Measurements from ENCODE around the gene CXXC5. TPM values are rescaled to one million over a fixed set of nuclear protein-coding genes. Genes with fewer than 3 reads are reported as not detected.

Gene CXXC5
- total and polyA plus RNA-seq, 9 of the 15 experiments (the other 6 are each of a cell fraction or from before 2014, with no cell fraction given) = 1.9 to 123 (median 45.8) TPM

DNA sequence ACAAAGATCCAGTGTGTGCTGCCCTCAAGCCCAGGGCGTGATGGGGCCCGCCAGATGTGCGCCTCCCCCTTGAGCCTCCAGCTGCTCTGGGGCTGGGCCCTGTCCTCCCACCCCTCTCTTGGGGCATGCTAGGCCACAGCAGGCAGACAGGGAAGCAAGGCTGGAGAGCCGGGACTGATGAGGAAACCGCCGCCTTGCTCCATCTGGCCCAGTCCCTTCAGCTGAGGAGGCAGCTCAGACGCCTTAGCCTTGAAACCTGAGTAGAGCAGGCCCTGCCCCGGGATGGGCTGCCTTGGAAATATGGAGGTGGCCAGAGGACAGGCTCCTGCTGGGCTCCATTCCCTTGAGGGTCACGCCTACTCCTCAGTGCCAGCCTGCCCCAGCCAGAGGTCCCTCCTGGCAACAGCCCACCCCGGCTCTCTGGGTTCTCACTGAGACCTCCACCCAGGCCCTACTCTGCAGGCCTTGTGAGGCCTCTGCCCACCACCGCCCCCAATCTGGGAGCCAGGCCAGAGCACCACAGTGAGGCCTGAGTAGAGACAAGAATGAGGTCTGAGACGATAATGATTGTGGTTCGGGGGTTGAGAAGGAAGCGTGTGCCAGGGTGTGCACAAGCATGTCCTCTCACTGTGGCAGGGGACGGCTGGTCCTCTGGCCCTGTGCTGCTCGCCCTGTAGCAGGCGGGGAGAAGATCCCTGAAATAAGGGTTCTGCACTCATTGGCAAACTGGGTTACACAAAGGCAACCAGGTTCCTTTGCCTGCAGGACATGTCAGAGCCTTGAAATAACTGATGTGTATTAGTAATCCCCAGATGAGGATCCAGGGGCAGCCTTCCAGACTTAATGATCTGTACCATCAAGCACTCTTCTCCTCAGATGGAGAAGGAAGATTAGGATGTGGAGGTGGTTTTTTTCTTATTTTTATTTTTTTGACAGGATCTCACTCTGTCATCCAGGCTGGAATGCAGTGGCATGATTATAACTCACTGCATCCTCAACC is 30.9 kb downstream of the CXXC5 start:
- Histone ChIP-seq H3K27me3 (ENCODE audit: control insufficient read depth in 2 of 2, insufficient read depth in 2 of 2, low read length in 2 of 2) (no peaks in the 10 kb centered on the region), H3K4me1 (replicated peaks in 1 of 2; ENCODE audit: control insufficient read depth in 2 of 2, insufficient read depth in 2 of 2, low read length in 2 of 2) (peaks cover 10 to 52% of the 10 kb centered on the region in 2 experiments; a peak in 4 of 5 replicates), H3K79me2 (ENCODE audit: control insufficient read depth, insufficient read depth, low read length) (peaks cover 70% of the 10 kb centered on the region), H3K9me3 (replicated peaks; ENCODE audit: control insufficient read depth, insufficient read depth, low read depth, low read length) (no peaks in the 10 kb centered on the region), H3K36me3 (ENCODE audit: control insufficient read depth, insufficient read depth, low read length) (peaks cover 65% of the 10 kb centered on the region; the same call in 2 of the 3 replicates), H3K4me3 (no peak overlapping the region), H3K9me1 (ENCODE audit: control insufficient read depth, insufficient read depth, low read length) (peaks cover 3% of the 10 kb centered on the region), H4K20me1 (replicated peaks; ENCODE audit: control insufficient read depth, insufficient read depth, low read length) (peaks cover 36% of the 10 kb centered on the region), H3K9ac (ENCODE audit: insufficient read depth in 1 of 2, low read depth in 2 of 2, low read length in 2 of 2) (peak overlapping the region in 1 of 2 experiments; percentile 71; a peak in 1 of 4 replicates), H3K4me2 (ENCODE audit: insufficient read depth, low read length) (no peak overlapping the region), H2AFZ (ENCODE audit: low read depth, low read length) (no peak overlapping the region), H3K27ac (ENCODE audit: extremely low read depth, low read depth, low read length) (no peak overlapping the region)
- no peak for DNase-seq (ENCODE audit: extremely low read depth in 1 of 4, low spot score in 3 of 4)
- ChIA-PET POLR2A (interaction anchor here (0.6 kb wide), 1 partner anchor 11 kb away, joined by 3 read pairs; no protein-coding TSS in a partner anchor), CTCF (ENCODE audit: low intra/inter-chr PET ratio) (no interaction called here)
- ATAC-seq = no peak; the same call in 2 of the 3 replicates
- intact Hi-C loops (cut with micrococcal nuclease) = no loop called here
- FAIRE-seq = no peak
- in situ Hi-C loops (cut with MboI) = no loop called here
- BruUV-seq (replicated peaks) = no TSS peak
- 84% methylated on average over 13 of the region's 17 CpGs for WGBS (ENCODE audit: insufficient coverage, low coverage, missing lambda C conversion rate)
- TF ChIP-seq XRCC3 (IDR thresholded peaks at IDR 0.05) (no peak), ZNF644 (tag; IDR thresholded peaks at IDR 0.05; ENCODE audit: low read depth) (no peak), BRF1 (IDR thresholded peaks at IDR 0.05; ENCODE audit: borderline replicate concordance, extremely low read depth, insufficient read length) (no peak), MEIS2 (IDR thresholded peaks at IDR 0.05; ENCODE audit: partially characterized antibody) (no peak), COPS2 (conservative IDR thresholded peaks at IDR 0.05) (no peak), EP300 (IDR thresholded peaks at IDR 0.05; ENCODE audit: low read length) (no peak), SIX5 (IDR thresholded peaks at IDR 0.05; ENCODE audit: borderline replicate concordance in 1 of 2, insufficient read depth in 1 of 2, low read depth in 1 of 2, low read length in 2 of 2) (no peak), NONO (IDR thresholded peaks at IDR 0.05; ENCODE audit: low read depth in 2 of 2, low read length in 1 of 2) (no peak), NBN (IDR thresholded peaks at IDR 0.05; ENCODE audit: low read depth) (no peak), CBX5 (IDR thresholded peaks at IDR 0.05; ENCODE audit: borderline replicate concordance, low read depth) (no peak), TCF15 (CRISPR knock-in tag; IDR thresholded peaks at IDR 0.05) (no peak), ZNF239 (CRISPR knock-in tag; IDR thresholded peaks at IDR 0.05) (peak; percentile 98), NR0B1 (IDR thresholded peaks at IDR 0.05; ENCODE audit: partially characterized antibody) (no peak), ELF1 (tag; IDR thresholded peaks at IDR 0.05) (no peak)
- TF ChIP-seq, protein P1, sequence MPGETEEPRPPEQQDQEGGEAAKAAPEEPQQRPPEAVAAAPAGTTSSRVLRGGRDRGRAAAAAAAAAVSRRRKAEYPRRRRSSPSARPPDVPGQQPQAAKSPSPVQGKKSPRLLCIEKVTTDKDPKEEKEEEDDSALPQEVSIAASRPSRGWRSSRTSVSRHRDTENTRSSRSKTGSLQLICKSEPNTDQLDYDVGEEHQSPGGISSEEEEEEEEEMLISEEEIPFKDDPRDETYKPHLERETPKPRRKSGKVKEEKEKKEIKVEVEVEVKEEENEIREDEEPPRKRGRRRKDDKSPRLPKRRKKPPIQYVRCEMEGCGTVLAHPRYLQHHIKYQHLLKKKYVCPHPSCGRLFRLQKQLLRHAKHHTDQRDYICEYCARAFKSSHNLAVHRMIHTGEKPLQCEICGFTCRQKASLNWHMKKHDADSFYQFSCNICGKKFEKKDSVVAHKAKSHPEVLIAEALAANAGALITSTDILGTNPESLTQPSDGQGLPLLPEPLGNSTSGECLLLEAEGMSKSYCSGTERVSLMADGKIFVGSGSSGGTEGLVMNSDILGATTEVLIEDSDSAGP (CRISPR knock-in tag; IDR thresholded peaks at IDR 0.05) = no peak
- TF ChIP-seq, protein P2, sequence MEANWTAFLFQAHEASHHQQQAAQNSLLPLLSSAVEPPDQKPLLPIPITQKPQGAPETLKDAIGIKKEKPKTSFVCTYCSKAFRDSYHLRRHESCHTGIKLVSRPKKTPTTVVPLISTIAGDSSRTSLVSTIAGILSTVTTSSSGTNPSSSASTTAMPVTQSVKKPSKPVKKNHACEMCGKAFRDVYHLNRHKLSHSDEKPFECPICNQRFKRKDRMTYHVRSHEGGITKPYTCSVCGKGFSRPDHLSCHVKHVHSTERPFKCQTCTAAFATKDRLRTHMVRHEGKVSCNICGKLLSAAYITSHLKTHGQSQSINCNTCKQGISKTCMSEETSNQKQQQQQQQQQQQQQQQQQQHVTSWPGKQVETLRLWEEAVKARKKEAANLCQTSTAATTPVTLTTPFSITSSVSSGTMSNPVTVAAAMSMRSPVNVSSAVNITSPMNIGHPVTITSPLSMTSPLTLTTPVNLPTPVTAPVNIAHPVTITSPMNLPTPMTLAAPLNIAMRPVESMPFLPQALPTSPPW (CRISPR knock-in tag; IDR thresholded peaks at IDR 0.05) = no peak

Data from K562 (cell line).